Mucosa of descending colon (tissue), 3 donors: ENCODE data around the gene ATOH1. TPM values are rescaled to one million over a fixed set of nuclear protein-coding genes. Genes with fewer than 3 reads are reported as not detected.

Source experiments
- ATAC-seq: fragments of 200-7000 bp; cut with Tn5 transposase; one replicate; pipeline ENCODE4 v1.9.1; 2020; ENCODE audit warnings: mild to moderate bottlenecking, moderate library complexity
- DNase-seq, 3 donors: peaks; one replicate each; pipeline ENCODE4 v3.0.0-alpha.2; 2020
- H3K36me3 ChIP-seq: fragments of 200-600 bp; one replicate; pipeline ENCODE4 v1.8.0; 2021; ENCODE audit warnings: low read depth, mild to moderate bottlenecking
- H3K4me1 ChIP-seq: fragments of 200-600 bp; one replicate; pipeline ENCODE4 v1.8.0; 2021; ENCODE audit warnings: low read depth, mild to moderate bottlenecking
- H3K4me3 ChIP-seq: fragments of 200-600 bp; one replicate; pipeline ENCODE4 v1.8.0; 2021; ENCODE audit warnings: mild to moderate bottlenecking
- H3K9me3 ChIP-seq: fragments of 200-600 bp; one replicate; pipeline ENCODE4 v1.8.0; 2021; ENCODE audit warnings: mild to moderate bottlenecking
- intact Hi-C, 2 donors: fragments of 100-400 bp; cut with DNase I in 1 of 2; cut with micrococcal nuclease in 1 of 2; formaldehyde crosslinking; loops; one replicate each; pipeline versions ENCODE4 v1.11.0 to v1.11.1; 2022; cut with DNase I, micrococcal nuclease
- long read RNA-seq, 2 donors: library from polyadenylated mRNA; unstranded; transcript quantifications; one replicate each; pipeline ENCODE4 v2.0.0, GENCODE V29; 2019 to 2021
- total RNA-seq, 3 donors: library from RNA; stranded (reverse); fragmentation: NEBNext Ultra II Directional in 2 of 3; extraction: Animal tissue kit (Norgen Biotek cat#: 25700) in 2 of 3; gene quantifications; one replicate each; pipeline versions ENCODE4 v1.2.1 to v1.2.4, GENCODE V29; 2021 to 2023
- TF ChIP-seq, protein P1 (sequence below): fragments of 200-600 bp; IDR thresholded peaks from one replicate; pipeline ENCODE4 v1.8.0; 2022; ENCODE audit warnings: antibody characterized with exemption, mild to moderate bottlenecking
- donor health status: DM: no; HTN: no; CAD: no; lungs with moderate emphysema.
- donor health status: DM: no; HTN: no; CAD: no.
- donor health status: DM: no; HTN: yes; CAD: no.

Gene ATOH1, protein sequence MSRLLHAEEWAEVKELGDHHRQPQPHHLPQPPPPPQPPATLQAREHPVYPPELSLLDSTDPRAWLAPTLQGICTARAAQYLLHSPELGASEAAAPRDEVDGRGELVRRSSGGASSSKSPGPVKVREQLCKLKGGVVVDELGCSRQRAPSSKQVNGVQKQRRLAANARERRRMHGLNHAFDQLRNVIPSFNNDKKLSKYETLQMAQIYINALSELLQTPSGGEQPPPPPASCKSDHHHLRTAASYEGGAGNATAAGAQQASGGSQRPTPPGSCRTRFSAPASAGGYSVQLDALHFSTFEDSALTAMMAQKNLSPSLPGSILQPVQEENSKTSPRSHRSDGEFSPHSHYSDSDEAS
- total RNA-seq, result 10 to 100 TPM; 14.0 to 75.1 (median 43.9) TPM
- long read RNA-seq, donor 1, transcript ATOH1-201 (1 exons, 2,212 nt), result major isoform, 11 of 11 reads
- long read RNA-seq, donor 1, partial matches to known transcripts, result 0 of 11 reads
- long read RNA-seq, donor 1, other reads (novel, unspliced or antisense), result 0 of 11 reads
- long read RNA-seq, donor 2, transcript ATOH1-201 (1 exons, 2,212 nt), result major isoform, 27 of 28 reads
- long read RNA-seq, donor 2, partial matches to known transcripts, result 0 of 28 reads
- long read RNA-seq, donor 2, other reads (novel, unspliced or antisense), result 1 of 28 reads

DNA sequence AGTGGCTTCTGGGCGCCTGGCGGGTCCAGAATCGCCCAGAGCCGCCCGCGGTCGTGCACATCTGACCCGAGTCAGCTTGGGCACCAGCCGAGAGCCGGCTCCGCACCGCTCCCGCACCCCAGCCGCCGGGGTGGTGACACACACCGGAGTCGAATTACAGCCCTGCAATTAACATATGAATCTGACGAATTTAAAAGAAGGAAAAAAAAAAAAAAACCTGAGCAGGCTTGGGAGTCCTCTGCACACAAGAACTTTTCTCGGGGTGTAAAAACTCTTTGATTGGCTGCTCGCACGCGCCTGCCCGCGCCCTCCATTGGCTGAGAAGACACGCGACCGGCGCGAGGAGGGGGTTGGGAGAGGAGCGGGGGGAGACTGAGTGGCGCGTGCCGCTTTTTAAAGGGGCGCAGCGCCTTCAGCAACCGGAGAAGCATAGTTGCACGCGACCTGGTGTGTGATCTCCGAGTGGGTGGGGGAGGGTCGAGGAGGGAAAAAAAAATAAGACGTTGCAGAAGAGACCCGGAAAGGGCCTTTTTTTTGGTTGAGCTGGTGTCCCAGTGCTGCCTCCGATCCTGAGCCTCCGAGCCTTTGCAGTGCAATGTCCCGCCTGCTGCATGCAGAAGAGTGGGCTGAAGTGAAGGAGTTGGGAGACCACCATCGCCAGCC, at the start of gene ATOH1:
Gene ATOH1, plus strand, starts transcription at position 422 of the 663 bp plus-strand sequence. Its CDS starts 174 bp downstream, at position 596.
- H3K36me3 ChIP-seq, result no peaks in the 10 kb centered on the region
- TF ChIP-seq, protein P1, sequence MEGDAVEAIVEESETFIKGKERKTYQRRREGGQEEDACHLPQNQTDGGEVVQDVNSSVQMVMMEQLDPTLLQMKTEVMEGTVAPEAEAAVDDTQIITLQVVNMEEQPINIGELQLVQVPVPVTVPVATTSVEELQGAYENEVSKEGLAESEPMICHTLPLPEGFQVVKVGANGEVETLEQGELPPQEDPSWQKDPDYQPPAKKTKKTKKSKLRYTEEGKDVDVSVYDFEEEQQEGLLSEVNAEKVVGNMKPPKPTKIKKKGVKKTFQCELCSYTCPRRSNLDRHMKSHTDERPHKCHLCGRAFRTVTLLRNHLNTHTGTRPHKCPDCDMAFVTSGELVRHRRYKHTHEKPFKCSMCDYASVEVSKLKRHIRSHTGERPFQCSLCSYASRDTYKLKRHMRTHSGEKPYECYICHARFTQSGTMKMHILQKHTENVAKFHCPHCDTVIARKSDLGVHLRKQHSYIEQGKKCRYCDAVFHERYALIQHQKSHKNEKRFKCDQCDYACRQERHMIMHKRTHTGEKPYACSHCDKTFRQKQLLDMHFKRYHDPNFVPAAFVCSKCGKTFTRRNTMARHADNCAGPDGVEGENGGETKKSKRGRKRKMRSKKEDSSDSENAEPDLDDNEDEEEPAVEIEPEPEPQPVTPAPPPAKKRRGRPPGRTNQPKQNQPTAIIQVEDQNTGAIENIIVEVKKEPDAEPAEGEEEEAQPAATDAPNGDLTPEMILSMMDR, result no peak
- peaks cover 21% of the 10 kb centered on the region for H3K4me1 ChIP-seq
- peak; percentile 73 to 84 (median 83) for DNase-seq
- ATAC-seq, result peak; percentile 84
- no peaks in the 10 kb centered on the region for H3K9me3 ChIP-seq
- peak within 1 kb of the TSS; percentile 1 for H3K4me3 ChIP-seq
- intact Hi-C loops, result no loop called here

DNA sequence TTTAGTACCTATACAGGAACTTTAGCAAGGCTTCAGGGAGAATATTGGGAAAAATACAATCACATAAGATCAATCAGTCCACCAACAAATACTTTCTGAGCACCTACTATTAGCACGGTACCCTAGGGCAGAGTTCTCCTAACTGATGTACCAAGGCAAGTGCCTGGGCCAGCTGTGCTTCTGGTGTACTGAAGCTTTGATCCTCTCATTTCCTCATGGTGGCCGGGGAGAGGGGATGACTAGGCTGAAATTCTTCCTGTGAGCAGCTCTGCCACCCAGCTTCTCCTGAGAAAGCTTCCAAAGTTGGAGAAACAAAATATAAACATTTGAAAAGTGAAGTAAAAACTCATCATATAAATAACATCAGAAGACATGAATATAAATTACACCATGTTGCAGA, 49.3 kb upstream of the ATOH1 start:
- intact Hi-C loops, result no loop called here
- Histone ChIP-seq H3K4me3 (no peak overlapping the region), H3K36me3 (no peaks in the 10 kb centered on the region), H3K4me1 (no peaks in the 10 kb centered on the region), H3K9me3 (no peaks in the 10 kb centered on the region)
- ATAC-seq (no peak), DNase-seq (no peak)
- TF ChIP-seq, protein P1, result no peak

DNA sequence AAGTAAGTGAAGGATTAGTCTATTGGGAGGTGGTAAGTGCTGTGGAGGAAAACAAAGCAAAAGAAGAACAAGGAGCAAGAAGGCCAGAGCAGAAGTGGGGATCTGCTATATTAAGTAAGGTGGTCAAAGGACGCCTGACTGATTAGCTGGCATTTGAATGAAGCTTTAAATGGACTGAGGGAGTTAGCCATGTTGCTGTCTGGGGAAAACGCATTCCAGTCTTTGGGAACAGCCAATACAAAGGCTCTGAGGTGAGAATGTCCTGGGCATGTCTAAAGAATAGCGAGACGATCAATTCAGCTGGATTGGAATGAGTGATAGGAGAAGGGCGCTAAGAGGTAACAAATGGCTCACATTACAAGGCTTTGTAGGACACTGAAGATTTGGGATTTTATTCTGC, 48.5 kb upstream of the ATOH1 start:
- intact Hi-C loops, result loop anchor here in 1 of 2 donors (10.0 kb wide), 1 partner anchor 345 kb away; no protein-coding TSS in a partner anchor
- Histone ChIP-seq H3K4me1 (no peaks in the 10 kb centered on the region), H3K36me3 (no peaks in the 10 kb centered on the region), H3K4me3 (no peak overlapping the region), H3K9me3 (no peaks in the 10 kb centered on the region)
- no peak for DNase-seq
- no peak for ATAC-seq
- TF ChIP-seq, protein P1, result no peak

DNA sequence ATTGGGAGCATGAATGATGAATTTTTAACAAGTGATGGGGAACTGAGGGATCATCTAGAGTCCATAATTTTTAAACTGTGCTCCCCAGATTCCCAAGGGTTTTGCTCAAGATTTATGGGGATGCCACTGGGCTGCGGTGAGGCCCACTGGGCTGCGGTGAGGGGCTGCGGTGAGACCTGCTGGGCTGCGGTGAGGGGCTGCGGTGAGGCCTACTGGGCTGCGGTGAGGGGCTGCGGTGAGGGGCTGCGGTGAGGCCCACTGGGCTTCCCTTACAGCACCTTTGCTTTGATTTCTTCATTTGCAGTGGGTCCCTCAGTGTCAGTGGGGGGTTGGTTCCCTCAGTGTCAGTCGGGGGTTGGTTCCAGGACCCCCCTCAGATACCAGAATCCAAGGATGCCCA, 47.4 kb upstream of the ATOH1 start:
- TF ChIP-seq, protein P1, result no peak
- ATAC-seq (no peak), DNase-seq (no peak)
- Histone ChIP-seq H3K4me3 (no peak overlapping the region), H3K36me3 (no peaks in the 10 kb centered on the region), H3K9me3 (no peaks in the 10 kb centered on the region), H3K4me1 (no peaks in the 10 kb centered on the region)
- intact Hi-C loops, result loop anchor here in 1 of 2 donors (10.0 kb wide), 1 partner anchor 344 kb away; no protein-coding TSS in a partner anchor

DNA sequence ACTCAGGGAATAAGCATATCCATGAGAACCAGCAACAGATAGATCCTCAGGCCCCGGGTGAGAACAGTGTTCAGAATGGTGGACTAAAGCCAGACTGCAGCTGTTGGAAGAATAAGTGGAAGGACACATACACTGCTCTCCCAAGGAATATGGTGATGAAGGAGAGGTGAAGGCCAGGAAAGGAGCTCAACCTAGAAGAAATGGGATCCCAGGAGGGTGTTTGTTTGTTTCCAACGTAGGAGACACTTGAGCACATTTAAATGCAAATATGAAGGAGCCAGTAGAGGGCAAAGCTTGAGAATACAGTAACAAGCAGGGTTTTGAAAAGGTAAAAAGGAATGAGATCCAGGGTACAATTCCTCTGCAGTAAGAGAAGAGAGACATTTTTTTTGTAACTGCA, 42.4 kb upstream of the ATOH1 start:
- intact Hi-C loops, result loop anchor here in 1 of 2 donors (10.0 kb wide), 1 partner anchor 339 kb away; no protein-coding TSS in a partner anchor
- TF ChIP-seq, protein P1, result no peak
- Histone ChIP-seq H3K36me3 (no peaks in the 10 kb centered on the region), H3K4me1 (no peaks in the 10 kb centered on the region), H3K4me3 (no peak overlapping the region), H3K9me3 (no peaks in the 10 kb centered on the region)
- DNase-seq (no peak), ATAC-seq (no peak)
